HTR-8/SVneo (cell line): ENCODE measurements around the gene SORCS1.

Source experiments
- DNase-seq: peaks from one replicate; pipeline ENCODE4 v3.0.0; 2011; ENCODE audit warnings: low spot score, mixed read lengths; ENCODE audit not compliant: insufficient read length
- FAIRE-seq: peaks from 2 replicates; lab custom pipeline; 2011; peaks lifted over from hg19 to GRCh38; lab: Jason Lieb, UNC

The SORCS1 gene

DNA sequence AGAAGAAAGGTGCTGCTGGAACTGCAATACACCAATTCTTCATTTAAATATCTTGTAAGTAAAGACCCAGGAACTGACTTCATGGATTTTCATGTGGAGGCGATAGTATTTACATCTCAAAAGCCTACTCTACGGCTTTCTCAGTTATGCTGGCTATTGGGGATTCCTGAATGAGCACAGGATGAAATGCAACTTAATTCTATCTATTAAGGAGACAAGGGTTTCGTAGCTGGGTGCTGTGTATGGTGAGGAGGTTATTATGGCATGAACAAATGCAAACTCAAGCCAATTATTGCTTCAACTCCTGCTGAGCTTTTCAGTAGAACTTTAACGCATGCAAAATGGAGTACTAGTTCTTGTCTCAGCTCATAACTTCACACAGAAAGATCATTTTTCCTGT, 251.2 kb downstream of the SORCS1 start:
- FAIRE-seq: no peak
- no peak for DNase-seq

- FAIRE-seq: no peak
- no peak for DNase-seq
Observed at GRCh38 chr10:106911096-106911495, 253.4 kb downstream of the SORCS1 start.

- DNase-seq (no peak), FAIRE-seq (no peak)
Observed at GRCh38 chr10:106910666-106911065, 253.8 kb downstream of the SORCS1 start.

DNA sequence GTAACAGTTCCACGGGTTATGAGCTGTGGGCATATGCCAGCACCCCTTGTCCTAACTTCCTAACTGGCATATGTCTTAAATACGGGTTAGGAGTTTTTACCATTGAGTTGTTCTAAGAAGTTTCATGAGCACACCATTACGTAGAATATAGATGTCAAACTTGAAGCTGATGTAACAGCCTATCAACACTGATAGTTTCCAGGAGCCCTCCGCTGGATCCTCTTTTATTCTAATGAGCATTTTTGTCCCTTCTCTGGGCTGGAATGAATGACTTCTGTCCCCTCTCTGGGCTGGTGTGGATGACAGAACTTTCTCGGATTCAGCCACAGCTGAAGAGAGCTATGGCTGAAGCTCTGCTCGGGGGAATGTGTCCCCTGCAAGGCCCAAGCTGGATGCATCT, 256.3 kb downstream of the SORCS1 start:
- FAIRE-seq (no peak), DNase-seq (no peak)

GRCh38 chr10:106904209-106904608, 260.3 kb downstream of the SORCS1 start:
- DNase-seq (no peak), FAIRE-seq (no peak)

GRCh38 chr10:106903180-106903579, 261.3 kb downstream of the SORCS1 start:
- DNase-seq: no peak
- FAIRE-seq: no peak

GRCh38 chr10:106900016-106900652, 264.4 kb downstream of the SORCS1 start:
- FAIRE-seq: no peak
- DNase-seq: no peak

GRCh38 chr10:106898446-106898845, 266.1 kb downstream of the SORCS1 start:
- no peak for DNase-seq
- no peak for FAIRE-seq

DNA sequence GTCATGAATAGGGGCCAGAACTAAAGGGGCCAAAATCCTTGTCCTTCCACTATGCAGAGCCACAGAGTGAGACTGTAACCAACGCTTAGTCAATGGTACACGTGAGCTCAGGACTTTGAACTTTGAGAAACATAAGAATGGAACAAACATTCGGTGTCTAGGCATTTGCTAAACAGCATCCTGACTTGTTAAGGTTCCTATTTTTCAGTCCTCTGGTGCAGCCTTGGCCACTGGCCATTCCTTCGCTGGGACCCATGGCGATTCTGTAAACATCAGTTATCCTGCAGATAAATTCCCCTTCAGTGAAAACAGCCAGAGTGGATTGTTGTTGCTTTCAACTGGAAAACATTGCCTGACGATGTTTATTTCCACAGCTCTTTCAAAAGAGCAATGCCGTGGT, 266.8 kb downstream of the SORCS1 start:
- no peak for FAIRE-seq

DNA sequence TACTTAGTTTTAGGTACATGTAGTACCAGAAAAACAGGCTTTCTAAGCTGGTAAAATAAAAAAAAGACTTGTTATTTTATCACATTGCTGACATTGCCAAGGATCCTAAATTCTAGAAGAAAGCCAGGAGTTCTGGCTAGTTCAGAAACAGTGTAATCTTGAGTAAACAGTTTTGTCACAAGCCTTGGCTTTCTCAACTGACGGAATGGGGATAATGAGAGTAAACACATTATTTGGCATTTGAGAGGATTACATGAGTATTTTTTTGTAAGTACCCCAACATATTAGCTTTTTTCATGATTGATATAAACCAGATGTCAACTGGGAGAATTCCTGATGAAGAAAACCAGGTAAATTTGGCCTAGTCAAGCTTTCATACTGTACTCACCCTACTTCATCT, 269.8 kb downstream of the SORCS1 start:
- FAIRE-seq (no peak), DNase-seq (no peak)

More for the DNA sequence above, 266.8 kb downstream of the SORCS1 start:
- no peak for DNase-seq

DNA sequence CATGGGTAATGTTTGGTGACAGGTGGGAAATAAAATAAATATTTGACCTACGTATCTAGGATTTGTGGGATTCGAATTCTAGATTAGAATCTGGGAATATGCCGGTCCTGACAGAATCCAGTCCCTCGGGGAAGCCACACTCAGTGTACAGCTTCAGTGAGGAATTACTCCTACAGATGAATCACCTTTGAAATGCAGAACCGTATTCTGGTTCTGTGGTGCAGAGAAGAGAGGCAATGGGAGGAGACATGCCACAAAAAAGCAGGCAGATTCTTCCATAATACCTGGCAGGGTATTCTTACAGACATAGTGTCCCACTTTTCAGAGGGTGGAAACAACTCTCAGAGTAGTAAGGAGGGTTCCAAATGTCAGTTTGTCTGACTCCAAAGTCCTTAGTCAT, 286.9 kb downstream of the SORCS1 start:
- DNase-seq (no peak), FAIRE-seq (no peak)

DNA sequence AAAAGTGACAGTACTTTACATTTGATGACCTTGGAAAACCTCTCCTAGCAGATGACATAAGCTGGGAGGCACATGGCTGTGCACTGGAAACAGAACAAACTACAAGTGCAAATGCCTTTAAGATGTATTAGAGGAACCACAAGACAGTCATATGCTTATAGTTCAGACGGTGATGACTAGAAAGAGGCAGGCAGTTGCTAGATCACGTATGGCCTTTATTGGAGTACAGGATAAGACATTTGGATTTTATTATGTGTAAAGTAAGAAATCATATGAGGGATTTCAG, 290.0 kb downstream of the SORCS1 start:
- no peak for FAIRE-seq

DNA sequence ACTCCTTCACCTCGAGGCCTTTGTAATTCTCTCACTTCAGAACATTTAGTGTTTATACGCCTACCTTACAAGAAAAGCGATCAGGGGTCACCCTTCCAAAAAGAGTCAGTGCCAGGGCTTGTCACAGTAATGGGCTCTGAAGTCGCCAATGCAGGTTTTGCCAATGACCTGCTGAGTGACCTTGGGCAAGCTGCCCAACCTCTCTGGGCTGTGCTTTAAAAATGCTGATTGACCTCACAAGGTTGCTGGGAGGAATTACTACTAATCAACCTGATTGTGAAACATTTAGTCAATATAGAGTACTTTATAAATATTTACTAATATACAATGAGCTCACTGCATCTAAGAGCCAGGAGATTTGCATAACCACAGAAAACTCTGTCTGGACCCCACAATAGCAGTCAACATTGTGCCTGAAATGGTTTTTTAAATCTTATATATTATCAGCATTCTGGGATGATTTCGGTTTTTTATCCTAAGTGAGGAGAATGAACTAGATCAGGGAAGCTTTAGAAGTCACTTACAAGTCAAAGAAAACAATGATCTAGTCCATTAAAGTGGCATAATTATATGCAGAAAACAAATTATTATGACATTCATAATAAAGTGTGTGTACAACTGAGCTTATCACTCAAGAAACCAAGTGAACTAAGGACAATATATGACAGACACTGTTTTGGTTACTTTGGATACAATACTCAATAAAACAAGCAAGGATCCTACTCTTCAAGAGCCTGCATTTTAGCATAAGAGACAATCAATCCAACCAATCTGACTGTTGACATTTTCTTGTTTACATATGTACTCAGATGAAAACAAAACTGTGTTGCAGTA, 290.5 kb downstream of the SORCS1 start:
- no peak for DNase-seq
- FAIRE-seq: no peak

More for the DNA sequence above, 290.0 kb downstream of the SORCS1 start:
- DNase-seq: no peak

DNA sequence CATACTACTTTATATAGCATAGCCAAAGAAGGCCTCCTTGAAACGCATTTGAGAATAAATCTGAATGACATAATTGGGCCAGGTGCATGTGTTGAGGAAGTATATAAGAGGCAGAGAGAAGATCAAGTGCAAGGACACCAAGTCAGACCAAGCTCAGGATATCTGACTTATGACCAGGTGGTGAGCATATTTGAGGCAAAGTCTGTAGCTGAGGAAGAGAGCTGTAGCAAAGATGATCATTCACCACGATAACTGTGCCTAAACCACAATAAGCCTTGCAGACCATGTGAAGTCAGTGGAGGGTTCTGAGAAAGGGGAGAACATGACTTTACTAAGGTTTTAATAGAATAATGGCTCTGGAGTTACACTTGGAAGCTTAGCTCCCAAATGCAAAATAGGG, 292.3 kb downstream of the SORCS1 start:
- DNase-seq (no peak), FAIRE-seq (no peak)

- DNase-seq (no peak), FAIRE-seq (no peak)
Observed at GRCh38 chr10:106866244-106866845, 298.2 kb downstream of the SORCS1 start.

DNA sequence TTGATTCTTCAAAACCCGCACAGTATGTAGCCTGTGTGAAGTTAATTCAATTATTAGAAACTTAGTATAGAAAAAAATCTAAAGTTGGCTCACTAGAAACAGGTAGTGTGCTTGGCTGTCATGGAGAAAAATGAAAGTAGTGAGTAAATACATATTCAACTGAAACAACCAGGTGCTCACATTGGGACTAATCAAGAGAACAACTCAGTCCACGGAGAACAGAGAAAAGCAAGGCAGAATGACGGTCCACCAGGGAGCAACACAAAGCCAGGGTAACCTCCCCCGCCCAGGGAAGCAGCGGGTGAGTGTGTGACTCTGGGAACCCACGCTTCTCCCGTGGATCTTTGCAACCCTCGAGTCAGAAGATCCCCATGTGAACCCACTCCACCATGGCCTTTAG, 300.5 kb downstream of the SORCS1 start:
- no peak for DNase-seq
- FAIRE-seq: no peak

- no peak for DNase-seq
- FAIRE-seq: no peak
Observed at GRCh38 chr10:106863549-106863948, 301.0 kb downstream of the SORCS1 start.

DNA sequence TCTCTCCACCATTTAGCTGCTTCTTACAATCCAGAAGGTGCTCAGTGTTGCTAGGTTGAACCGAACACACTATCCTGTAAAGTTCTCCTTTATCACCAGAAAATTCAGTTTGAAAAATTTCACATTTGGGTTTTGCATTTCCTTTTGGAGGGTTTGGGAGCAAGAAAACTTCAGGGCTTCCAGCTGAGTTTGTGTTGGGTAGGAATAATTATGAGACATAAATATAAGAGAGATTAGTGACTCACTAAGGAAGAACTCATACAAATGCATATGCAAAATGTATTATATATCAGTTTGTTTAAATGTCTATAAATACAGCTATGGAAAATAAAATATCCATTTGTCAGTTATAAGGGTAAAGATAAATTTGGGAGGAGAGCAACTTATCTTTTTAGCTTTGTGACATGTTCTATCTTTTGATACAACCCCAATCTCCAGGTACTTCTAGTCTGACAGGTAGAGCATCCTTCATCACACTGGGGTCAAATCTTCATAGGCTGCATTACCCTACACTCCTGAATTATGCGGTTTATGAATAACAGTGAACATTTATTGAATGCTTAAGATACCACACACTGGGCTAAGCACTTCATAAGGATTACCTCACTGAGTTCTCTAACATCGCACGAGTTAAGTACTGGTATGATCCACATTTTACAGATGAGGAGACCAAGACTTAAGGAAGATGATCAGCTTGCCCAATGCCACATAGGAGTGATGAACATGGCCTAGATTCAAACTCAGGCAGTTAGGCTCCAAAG, 304.4 kb downstream of the SORCS1 start:
- no peak for FAIRE-seq
- DNase-seq: no peak

GRCh38 chr10:106857728-106858127, 306.8 kb downstream of the SORCS1 start:
- DNase-seq (no peak), FAIRE-seq (no peak)

- DNase-seq: no peak
Observed at GRCh38 chr10:106857213-106857612, 307.3 kb downstream of the SORCS1 start.

More at GRCh38 chr10:106857213-106857612, 307.3 kb downstream of the SORCS1 start:
- no peak for FAIRE-seq
